ENCODE measurements around the gene CGB2. TPM values are rescaled to one million over a fixed set of nuclear protein-coding genes. Genes with fewer than 3 reads are reported as not detected.

Gene CGB2
- total RNA-seq, 1 experiment from 2014 or later = 0.77 TPM

DNA sequence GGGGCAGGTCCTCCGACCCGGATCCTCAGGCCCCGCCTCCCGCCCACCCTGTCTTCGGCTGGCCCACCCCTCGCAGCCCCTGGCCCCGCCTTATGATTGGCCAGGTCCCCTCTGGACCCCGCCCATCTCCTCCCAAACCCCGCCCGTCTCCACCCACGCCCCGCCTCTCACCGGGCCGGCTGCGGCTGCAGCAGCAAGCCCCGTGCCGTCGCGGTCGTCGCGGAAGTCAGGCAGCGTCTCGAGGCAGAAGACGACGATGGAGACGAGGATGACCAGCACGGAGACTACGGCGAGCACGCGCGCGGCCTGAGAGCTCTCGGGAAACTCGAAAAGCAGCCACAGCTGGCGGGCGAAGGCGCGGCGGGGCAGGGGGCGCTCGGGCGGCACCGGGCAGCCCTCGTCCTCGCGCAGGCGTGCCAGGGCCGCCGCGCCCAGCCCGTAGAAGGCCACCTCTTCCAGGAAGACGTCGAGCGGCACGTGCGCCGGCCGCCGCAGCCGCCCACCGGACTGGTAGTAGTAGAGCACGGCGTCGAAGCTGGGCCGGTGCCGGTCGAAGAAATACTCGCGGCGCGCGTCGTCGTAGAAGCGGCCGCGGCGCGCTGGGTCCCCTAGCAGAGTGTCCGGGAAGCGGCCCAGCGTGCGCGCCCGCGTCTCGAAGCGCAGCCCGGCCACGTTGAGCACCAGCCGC lies 40.3 kb downstream of the CGB2 start:
- H2AK5ac ChIP-seq (ENCODE audit: insufficient read length, low read length) = no peak overlapping the region
- no peaks in the 10 kb centered on the region for H4K20me1 ChIP-seq (ENCODE audit: control insufficient read depth, insufficient read depth, insufficient read length)
- H3T11ph ChIP-seq (ENCODE audit: low read length) = no peak overlapping the region
- DNase-seq = peak; percentile 92
- no peak overlapping the region for H2BK12ac ChIP-seq (ENCODE audit: insufficient read length, low read depth, low read length)
- H3K4me1 ChIP-seq (ENCODE audit: insufficient read depth, low read length) = no peaks in the 10 kb centered on the region
- no peaks in the 10 kb centered on the region for H3K79me2 ChIP-seq (ENCODE audit: insufficient read depth, low read length)
- H3K4ac ChIP-seq (ENCODE audit: low read depth, low read length) = no peak overlapping the region
- no peaks in the 10 kb centered on the region for H3K23me2 ChIP-seq (ENCODE audit: insufficient read length, low read depth, low read length, poor library complexity, severe bottlenecking)
- H3K18ac ChIP-seq (ENCODE audit: insufficient read length, low read depth, low read length) = no peak overlapping the region
- H3K14ac ChIP-seq (ENCODE audit: insufficient read depth, low read length) = no peak overlapping the region
- no peaks in the 10 kb centered on the region for H3K9me3 ChIP-seq (ENCODE audit: control insufficient read depth, low read depth, low read length)
- Mint-ChIP-seq H3K36me3 (ENCODE audit: insufficient read depth in 1 of 3, low read depth in 3 of 3) (peaks cover 0 to 4% (median 3%) of the 10 kb centered on the region in 3 experiments; a peak in 3 of 7 replicates), H3K9me3 (peaks cover 9 to 18% of the 10 kb centered on the region in 2 experiments; a peak in 4 of 5 replicates), H3K27ac (no peak overlapping the region), H3K27me3 (ENCODE audit: low read depth) (peaks cover 83% of the 10 kb centered on the region), H3K4me3 (peak overlapping the region; percentile 43 to 81), H3K4me1 (peaks cover 9 to 32% of the 10 kb centered on the region in 2 experiments)
- H4K91ac ChIP-seq (ENCODE audit: insufficient read length, low read depth, low read length) = no peak overlapping the region
- no peak overlapping the region for H4K5ac ChIP-seq (ENCODE audit: insufficient read length, low read depth, low read length)
- no peak overlapping the region for H3K4me2 ChIP-seq (ENCODE audit: insufficient read depth, insufficient read length, low read length)
- H2BK120ac ChIP-seq (ENCODE audit: low read depth, low read length, poor library complexity, severe bottlenecking) = no peak overlapping the region
- no peak overlapping the region for H3K9ac ChIP-seq (ENCODE audit: extremely low read depth, insufficient read length, low read length)
- H2BK15ac ChIP-seq (ENCODE audit: low read depth, low read length) = no peak overlapping the region
- H2BK20ac ChIP-seq (ENCODE audit: low read depth, low read length, poor library complexity, severe bottlenecking) = no peak overlapping the region
- H2AFZ ChIP-seq (ENCODE audit: low read length) = no peak overlapping the region
- H3K27me3 ChIP-seq (ENCODE audit: insufficient read depth, low read length) = peaks cover 41% of the 10 kb centered on the region
- no peak overlapping the region for H3K56ac ChIP-seq (ENCODE audit: insufficient read length, low read depth, low read length)
- no peak overlapping the region for H3K23ac ChIP-seq (ENCODE audit: insufficient read length, low read depth, low read length)
- H3K27ac ChIP-seq (ENCODE audit: insufficient read length, low read depth, low read length) = no peak overlapping the region
- H3K79me1 ChIP-seq (ENCODE audit: insufficient read depth, low read depth, low read length, poor library complexity, severe bottlenecking) = no peaks in the 10 kb centered on the region
- H2BK5ac ChIP-seq (ENCODE audit: insufficient read length, low read length) = no peak overlapping the region
- TF ChIP-seq, protein P1, sequence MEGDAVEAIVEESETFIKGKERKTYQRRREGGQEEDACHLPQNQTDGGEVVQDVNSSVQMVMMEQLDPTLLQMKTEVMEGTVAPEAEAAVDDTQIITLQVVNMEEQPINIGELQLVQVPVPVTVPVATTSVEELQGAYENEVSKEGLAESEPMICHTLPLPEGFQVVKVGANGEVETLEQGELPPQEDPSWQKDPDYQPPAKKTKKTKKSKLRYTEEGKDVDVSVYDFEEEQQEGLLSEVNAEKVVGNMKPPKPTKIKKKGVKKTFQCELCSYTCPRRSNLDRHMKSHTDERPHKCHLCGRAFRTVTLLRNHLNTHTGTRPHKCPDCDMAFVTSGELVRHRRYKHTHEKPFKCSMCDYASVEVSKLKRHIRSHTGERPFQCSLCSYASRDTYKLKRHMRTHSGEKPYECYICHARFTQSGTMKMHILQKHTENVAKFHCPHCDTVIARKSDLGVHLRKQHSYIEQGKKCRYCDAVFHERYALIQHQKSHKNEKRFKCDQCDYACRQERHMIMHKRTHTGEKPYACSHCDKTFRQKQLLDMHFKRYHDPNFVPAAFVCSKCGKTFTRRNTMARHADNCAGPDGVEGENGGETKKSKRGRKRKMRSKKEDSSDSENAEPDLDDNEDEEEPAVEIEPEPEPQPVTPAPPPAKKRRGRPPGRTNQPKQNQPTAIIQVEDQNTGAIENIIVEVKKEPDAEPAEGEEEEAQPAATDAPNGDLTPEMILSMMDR (conservative IDR thresholded peaks at IDR 0.05) = no peak
- no CpG with 5 or more reads among the region's 93 CpGs for WGBS (ENCODE audit: extremely low coverage, insufficient read length, low lambda C conversion rate)
- no peak overlapping the region for H4K8ac ChIP-seq (replicated peaks; ENCODE audit: insufficient read length, low read depth, low read length)

Measured in H9 (cell line).